H1 (cell line): ENCODE data around the gene DPH5. TPM values are rescaled to one million over a fixed set of nuclear protein-coding genes. Genes with fewer than 3 reads are reported as not detected.
"Not testable (repeated sequence)": the region's sequence is repeated elsewhere in the genome, so short reads cannot be mapped to it uniquely, and the experiment has no call there.

Source experiments
- CTCF ChIA-PET: fragments of 300-600 bp; sonication (Branson Sonifier 250); formaldehyde crosslinking; loops from one replicate; lab custom pipeline; 2021; ENCODE audit not compliant: partially characterized antibody; lab: Charles Lee
- POLR2A ChIA-PET: fragments of 300-600 bp; sonication (Branson Sonifier 250); formaldehyde crosslinking; loops from one replicate; lab custom pipeline; 2021; ENCODE audit warnings: inconsistent platforms; ENCODE audit not compliant: partially characterized antibody; lab: Charles Lee
- DNase-seq, 2 experiments: peaks; one replicate each; pipeline versions ENCODE4 v3.0.0 to v3.0.0-alpha.2; 2010 to 2022; ENCODE audit warnings: low spot score in 2 of 2, low read depth in 1 of 2, mixed read lengths in 1 of 2
- FAIRE-seq: peaks from 2 replicates; lab custom pipeline; 2011; peaks lifted over from hg19 to GRCh38; lab: Jason Lieb, UNC
- H2AFZ ChIP-seq: 2 replicates; pipeline ENCODE4 v1.8.1; 2012; ENCODE audit warnings: low read length, inconsistent platforms
- H2AK5ac ChIP-seq: 2 replicates; pipeline ENCODE4 v1.6.1; 2013; ENCODE audit warnings: low read depth, low read length
- H2BK120ac ChIP-seq: replicated peaks from 2 replicates; pipeline ENCODE3; 2013; ENCODE audit warnings: low read depth, low read length, inconsistent platforms
- H2BK12ac ChIP-seq: 2 replicates; pipeline ENCODE4 v1.6.1; 2013; ENCODE audit warnings: low read depth, low read length
- H2BK15ac ChIP-seq: 2 replicates; pipeline ENCODE4 v1.6.1; 2013; ENCODE audit warnings: low read length
- H2BK20ac ChIP-seq: 2 replicates; pipeline ENCODE4 v1.6.1; 2013; ENCODE audit warnings: low read length
- H2BK5ac ChIP-seq: 2 replicates; pipeline ENCODE4 v1.6.1; 2013; ENCODE audit warnings: low read depth, low read length
- H3K14ac ChIP-seq: 2 replicates; pipeline ENCODE4 v1.6.1; 2013; ENCODE audit warnings: inconsistent platforms; ENCODE audit not compliant: insufficient read length
- H3K18ac ChIP-seq: 2 replicates; pipeline ENCODE4 v1.6.1; 2013; ENCODE audit warnings: low read length; ENCODE audit errors: extremely low read depth
- H3K23ac ChIP-seq: 2 replicates; pipeline ENCODE4 v1.6.1; 2013; ENCODE audit warnings: inconsistent platforms; ENCODE audit not compliant: insufficient read length
- H3K23me2 ChIP-seq: 2 replicates; pipeline ENCODE4 v1.6.1; 2013; ENCODE audit warnings: low read depth, low read length
- H3K27ac ChIP-seq: 2 replicates; pipeline ENCODE4 v1.6.1; 2011; ENCODE audit warnings: low read depth, low read length, inconsistent platforms
- H3K27me3 ChIP-seq, 4 experiments: replicated peaks in 1 of 4; 1 replicate in 1 of 4; 2 replicates in 3 of 4; pipeline versions ENCODE4 v1.6.1 to v1.8.1; 2011 to 2013; ENCODE audit warnings: low read length in 3 of 4, mild to moderate bottlenecking in 3 of 4, inconsistent platforms in 2 of 4, mixed read lengths in 2 of 4, moderate library complexity in 1 of 4; ENCODE audit not compliant: control insufficient read depth in 3 of 4, insufficient read depth in 3 of 4; ENCODE audit errors: extremely low read depth in 1 of 4
- H3K36me3 ChIP-seq, 4 experiments: 2 replicates each; pipeline versions ENCODE4 v1.6.1 to v1.8.1; 2011 to 2013; ENCODE audit warnings: mild to moderate bottlenecking in 4 of 4, low read length in 3 of 4, moderate library complexity in 2 of 4, control low read depth in 1 of 4, inconsistent platforms in 1 of 4; ENCODE audit not compliant: insufficient read depth in 4 of 4, control insufficient read depth in 2 of 4
- H3K4ac ChIP-seq: replicated peaks from 2 replicates; pipeline ENCODE3; 2013; ENCODE audit warnings: low read length, low read depth, mixed read lengths, inconsistent platforms; ENCODE audit not compliant: insufficient read length
- H3K4me1 ChIP-seq, 4 experiments: replicated peaks in 1 of 4; 1 replicate in 1 of 4; 2 replicates in 3 of 4; pipeline versions ENCODE4 v1.6.1 to v1.8.1; 2011 to 2013; ENCODE audit warnings: low read length in 3 of 4, inconsistent platforms in 2 of 4, mixed read lengths in 1 of 4; ENCODE audit not compliant: insufficient read depth in 4 of 4, control insufficient read depth in 3 of 4
- H3K4me2 ChIP-seq, 2 experiments: 2 replicates each; pipeline versions ENCODE4 v1.6.1 to v1.8.1; 2011 to 2013; ENCODE audit warnings: low read depth in 2 of 2, low read length in 2 of 2, control low read depth in 1 of 2, inconsistent platforms in 1 of 2, mild to moderate bottlenecking in 1 of 2; ENCODE audit not compliant: insufficient read depth in 1 of 2
- H3K4me3 ChIP-seq, 4 experiments: fragments of 200-600, 300-600 bp in 1 of 4; sonication (generic), shearing (Covaris generic), sonication (Bioruptor Twin) in 1 of 4; 2 replicates each; pipeline versions ENCODE4 v1.5.1 to v1.8.1; 2011 to 2016; ENCODE audit warnings: low read length in 4 of 4, low read depth in 3 of 4, control low read depth in 2 of 4, inconsistent platforms in 2 of 4, mild to moderate bottlenecking in 2 of 4, mixed read lengths in 1 of 4, moderate library complexity in 1 of 4; ENCODE audit not compliant: insufficient read depth in 2 of 4; ENCODE audit errors: extremely low read depth in 1 of 4
- H3K56ac ChIP-seq: replicated peaks from 2 replicates; pipeline ENCODE3; 2013; ENCODE audit warnings: low read depth, mild to moderate bottlenecking, mixed read lengths, low read length, inconsistent platforms; ENCODE audit not compliant: insufficient read length
- H3K79me1 ChIP-seq: 2 replicates; pipeline ENCODE4 v1.6.1; 2013; ENCODE audit warnings: low read depth, low read length, control low read depth
- H3K79me2 ChIP-seq, 2 experiments: 2 replicates each; pipeline versions ENCODE4 v1.6.1 to v1.8.1; 2012 to 2013; ENCODE audit warnings: low read length in 2 of 2, mild to moderate bottlenecking in 2 of 2, inconsistent platforms in 1 of 2; ENCODE audit not compliant: insufficient read depth in 2 of 2, control insufficient read depth in 1 of 2
- H3K9ac ChIP-seq, 4 experiments: replicated peaks in 1 of 4; 1 replicate in 1 of 4; 2 replicates in 3 of 4; pipeline versions ENCODE4 v1.6.1 to v1.8.1; 2011 to 2013; ENCODE audit warnings: low read depth in 3 of 4, low read length in 3 of 4, control low read depth in 2 of 4, mild to moderate bottlenecking in 2 of 4, moderate library complexity in 2 of 4, inconsistent platforms in 1 of 4; ENCODE audit errors: extremely low read depth in 1 of 4
- H3K9me3 ChIP-seq, 2 experiments: 2 replicates each; pipeline versions ENCODE4 v1.6.1 to v1.8.1; 2012 to 2013; ENCODE audit warnings: mild to moderate bottlenecking in 2 of 2, moderate library complexity in 2 of 2, control low read depth in 1 of 2, inconsistent platforms in 1 of 2, low read depth in 1 of 2, low read length in 1 of 2, mixed read lengths in 1 of 2; ENCODE audit not compliant: insufficient read depth in 2 of 2
- H4K20me1 ChIP-seq, 2 experiments: replicated peaks in 1 of 2; 2 replicates each; pipeline versions ENCODE3 to v1.8.1; 2011 to 2013; ENCODE audit warnings: inconsistent platforms in 2 of 2, low read length in 2 of 2, mild to moderate bottlenecking in 1 of 2; ENCODE audit not compliant: insufficient read depth in 2 of 2, control insufficient read depth in 1 of 2
- H4K5ac ChIP-seq: 2 replicates; pipeline ENCODE4 v1.6.1; 2013; ENCODE audit warnings: low read length, low read depth, mixed read lengths, inconsistent platforms; ENCODE audit not compliant: insufficient read length
- H4K8ac ChIP-seq: 2 replicates; pipeline ENCODE4 v1.8.0; 2013; ENCODE audit warnings: mild to moderate bottlenecking, moderate library complexity, low read length, inconsistent platforms; ENCODE audit not compliant: insufficient read depth; ENCODE audit errors: extremely low read depth
- H4K91ac ChIP-seq: replicated peaks from 2 replicates; pipeline ENCODE3; 2013; ENCODE audit warnings: low read length, mixed read lengths, inconsistent platforms; ENCODE audit not compliant: insufficient read length
- WGBS, 2 experiments: shearing (Covaris generic) in 1 of 2; methylation state at CpG; one replicate each; pipeline versions ENCODE4 v1.1.6 to v1.1.7; 2013 to 2015; ENCODE audit warnings: low lambda C conversion rate in 2 of 2, mixed read lengths in 2 of 2, inconsistent platforms in 1 of 2, low coverage in 1 of 2, missing lambda C conversion rate in 1 of 2; ENCODE audit not compliant: insufficient replicate concordance in 2 of 2, insufficient coverage in 1 of 2, insufficient read length in 1 of 2; ENCODE audit errors: extremely low coverage in 1 of 2, missing lambda C conversion rate in 1 of 2; 5-methylcytosine and 5-hydroxymethylcytosine counted together
- polyA plus RNA-seq, 7 experiments: library from polyadenylated mRNA; depleted of rRNA in 3 of 7; stranded (reverse) in 5 of 7; unstranded in 2 of 7; fragments of >200 nt in 5 of 7; fragments of 200-250 nt in 2 of 7; gene quantifications; 1 replicate in 5 of 7; 2 replicates in 1 of 7; 4 replicates in 1 of 7; pipeline versions ENCODE4 v1.2.1 to v1.2.3, GENCODE V29; 2011 to 2013; ENCODE audit warnings: missing spikeins in 2 of 7, mixed read lengths in 2 of 7
- total RNA-seq: library from RNA; stranded (reverse); fragmentation: NEBNext Ultra II Directional; extraction: Animal tissue kit (Norgen Biotek cat#: 25700); gene quantifications from 2 replicates; pipeline ENCODE4 v1.2.1, GENCODE V29; 2021

DPH5 gene
- total and polyA plus RNA-seq, 2 of the 8 experiments (the other 6 are each of a cell fraction or from before 2014, with no cell fraction given) = 67.7 to 106 TPM

DNA sequence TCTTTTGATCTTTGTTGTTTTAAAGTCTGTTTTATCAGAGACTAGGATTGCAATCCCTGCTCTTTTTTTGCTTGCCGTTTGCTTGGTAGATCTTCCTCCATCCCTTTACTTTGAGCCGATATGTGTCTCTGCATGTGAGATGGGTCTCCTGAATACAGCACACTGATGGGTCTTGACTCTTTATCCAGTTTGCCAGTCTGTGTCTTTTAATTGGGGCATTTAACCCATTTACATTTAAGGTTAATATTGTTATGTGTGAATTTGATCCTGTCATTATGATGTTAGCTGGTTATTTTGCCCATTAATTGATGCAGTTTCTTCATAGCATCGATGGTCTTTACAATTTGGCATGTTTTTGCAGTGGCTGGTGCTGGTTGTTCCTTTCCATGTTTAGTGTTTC, 77.8 kb downstream of the DPH5 start:
- H3K4me1 ChIP-seq = peaks cover 9 to 25% (median 18%) of the 10 kb centered on the region in 4 experiments
- H3K18ac ChIP-seq, H2BK12ac ChIP-seq, H2BK5ac ChIP-seq, H3K36me3 ChIP-seq, H2BK120ac ChIP-seq, CTCF ChIA-PET, H3K27ac ChIP-seq, H3K23ac ChIP-seq, H2AFZ ChIP-seq, H3K4me2 ChIP-seq, FAIRE-seq, H3K4me3 ChIP-seq, POLR2A ChIA-PET, H3K23me2 ChIP-seq, H2AK5ac ChIP-seq, H3K79me2 ChIP-seq, H2BK15ac ChIP-seq, H4K20me1 ChIP-seq, H3K4ac ChIP-seq, H3K27me3 ChIP-seq, DNase-seq, H3K56ac ChIP-seq, H3K14ac ChIP-seq, H3K9ac ChIP-seq, H4K8ac ChIP-seq, H3K79me1 ChIP-seq, H4K5ac ChIP-seq, H4K91ac ChIP-seq, H3K9me3 ChIP-seq, H2BK20ac ChIP-seq: not testable (repeated sequence)
- WGBS, 2 experiments = 91% methylated on average over 3 of the region's 3 CpGs; no CpG with 5 or more reads in 1 of the 2 experiments

DNA sequence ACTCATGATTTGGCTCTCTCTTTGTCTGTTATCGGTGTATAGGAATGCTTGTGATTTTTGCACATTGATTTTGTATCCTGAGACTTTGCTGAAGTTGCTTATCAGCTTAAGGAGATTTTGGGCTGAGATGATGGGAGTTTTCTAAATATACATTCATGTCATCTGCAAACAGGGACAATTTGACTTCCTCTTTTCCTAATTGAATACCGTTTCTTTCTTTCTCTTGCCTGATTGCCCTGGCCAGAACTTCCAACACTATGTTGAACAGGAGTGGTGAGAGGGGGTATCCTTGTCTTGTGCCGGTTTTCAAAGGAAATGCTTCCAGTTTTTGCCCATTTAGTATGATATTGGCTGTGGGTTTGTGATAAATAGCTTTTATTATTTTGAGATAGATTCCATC, 79.5 kb downstream of the DPH5 start:
- H3K79me2 ChIP-seq, H3K23ac ChIP-seq, H2BK20ac ChIP-seq, H3K79me1 ChIP-seq, H3K14ac ChIP-seq, H3K36me3 ChIP-seq, H2AK5ac ChIP-seq, H4K8ac ChIP-seq, H2BK120ac ChIP-seq, FAIRE-seq, H4K20me1 ChIP-seq, H3K18ac ChIP-seq, H2BK12ac ChIP-seq, H2AFZ ChIP-seq, H4K5ac ChIP-seq, H3K4ac ChIP-seq, DNase-seq, H3K27me3 ChIP-seq, H3K56ac ChIP-seq, H3K27ac ChIP-seq, H2BK5ac ChIP-seq, H3K4me3 ChIP-seq, POLR2A ChIA-PET, H4K91ac ChIP-seq, H3K9me3 ChIP-seq, H2BK15ac ChIP-seq, CTCF ChIA-PET, H3K4me2 ChIP-seq, H3K23me2 ChIP-seq, H3K9ac ChIP-seq: not testable (repeated sequence)
- H3K4me1 ChIP-seq = peaks cover 7 to 19% (median 13%) of the 10 kb centered on the region in 4 experiments
- 86% methylated on average over 3 of the region's 3 CpGs; no CpG with 5 or more reads in 1 of the 2 experiments for WGBS, 2 experiments
